Measurements from ENCODE around the gene ZFYVE28. TPM values are rescaled to one million over a fixed set of nuclear protein-coding genes. Genes with fewer than 3 reads are reported as not detected.

ZFYVE28 gene
- total RNA-seq, 3 donors from 2014 or later: 32.4 to 56.4 (median 42.9) TPM

DNA sequence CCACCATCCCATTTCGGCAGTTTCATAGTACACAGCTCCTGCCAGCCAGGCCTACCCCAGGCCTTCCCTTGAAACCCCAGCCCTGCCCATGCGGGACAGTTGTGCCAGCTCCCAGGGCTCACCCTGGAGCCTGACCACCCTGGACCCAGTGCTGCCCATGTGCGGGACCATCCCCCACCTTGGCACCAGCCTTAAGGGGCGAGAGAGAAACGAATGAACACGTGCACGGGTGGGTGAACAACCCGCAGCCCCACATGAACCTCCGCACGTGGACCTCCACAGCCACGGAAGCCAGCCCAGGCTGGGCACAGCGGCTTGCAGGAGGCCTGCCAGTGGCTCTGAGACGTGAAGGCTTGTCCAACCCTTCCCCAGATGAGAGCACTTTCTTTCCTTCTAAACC lies 80.5 kb downstream of the ZFYVE28 start:
- Histone ChIP-seq H3K9me3 (no peaks in the 10 kb centered on the region), H3K4me1 (ENCODE audit: low read depth) (peaks cover 8% of the 10 kb centered on the region), H3K36me3 (ENCODE audit: low read depth) (no peaks in the 10 kb centered on the region), H3K4me3 (no peak overlapping the region)
- ATAC-seq (no peak), DNase-seq (no peak)
- intact Hi-C loops (cut with DNase I, micrococcal nuclease): no loop called here
- no peak for TF ChIP-seq CTCF (IDR thresholded peaks at IDR 0.05)

DNA sequence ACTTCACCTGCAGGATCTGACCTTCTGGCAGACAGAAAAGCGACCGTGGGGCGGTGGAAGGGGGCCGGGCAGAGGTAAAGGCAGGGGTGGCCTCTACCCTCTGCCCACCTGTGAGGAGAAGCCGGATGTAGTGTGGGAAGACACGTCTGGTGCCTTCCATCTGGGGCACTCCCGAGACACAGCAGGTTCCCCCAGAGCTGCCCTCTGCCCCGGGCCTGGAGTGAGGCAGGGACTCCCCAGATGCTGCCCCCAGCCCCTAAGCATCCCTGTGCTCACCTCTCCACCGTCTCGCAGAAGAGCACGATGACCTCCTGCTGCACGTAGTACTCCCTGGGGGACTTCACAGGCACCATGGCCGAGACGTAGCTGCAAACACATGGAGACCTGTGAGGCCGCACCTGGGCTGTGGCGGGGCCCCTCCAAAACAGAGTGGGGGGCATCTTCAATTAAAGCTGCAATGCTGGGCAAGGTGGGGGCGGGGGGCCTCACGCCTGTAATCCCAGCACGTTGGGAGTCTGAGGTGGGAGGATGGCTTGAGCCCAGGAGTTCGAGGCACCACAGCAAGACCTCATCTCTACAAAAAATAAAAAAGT lies 81.2 kb downstream of the ZFYVE28 start:
- no peaks in the 10 kb centered on the region for H3K9me3 ChIP-seq
- no peaks in the 10 kb centered on the region for H3K36me3 ChIP-seq (ENCODE audit: low read depth)
- no peak overlapping the region for H3K4me3 ChIP-seq
- DNase-seq (no peak), ATAC-seq (no peak)
- intact Hi-C loops (cut with DNase I, micrococcal nuclease): no loop called here
- TF ChIP-seq CTCF (IDR thresholded peaks at IDR 0.05): no peak
- peaks cover 8% of the 10 kb centered on the region for H3K4me1 ChIP-seq (ENCODE audit: low read depth)

GRCh38 chr4:2336659-2337058 lies 81.8 kb downstream of the ZFYVE28 start:
- Histone ChIP-seq H3K36me3 (ENCODE audit: low read depth) (no peaks in the 10 kb centered on the region), H3K4me3 (no peak overlapping the region), H3K4me1 (ENCODE audit: low read depth) (peaks cover 8% of the 10 kb centered on the region), H3K9me3 (no peaks in the 10 kb centered on the region)
- intact Hi-C loops (cut with DNase I, micrococcal nuclease): no loop called here
- DNase-seq: no peak
- no peak for ATAC-seq
- TF ChIP-seq CTCF (IDR thresholded peaks at IDR 0.05): no peak

- Histone ChIP-seq H3K4me1 (ENCODE audit: low read depth) (peaks cover 8% of the 10 kb centered on the region), H3K4me3 (no peak overlapping the region), H3K9me3 (no peaks in the 10 kb centered on the region), H3K36me3 (ENCODE audit: low read depth) (no peaks in the 10 kb centered on the region)
- no peak for TF ChIP-seq CTCF (IDR thresholded peaks at IDR 0.05)
- DNase-seq: no peak
- intact Hi-C loops (cut with DNase I, micrococcal nuclease): no loop called here
- no peak for ATAC-seq
Observed at GRCh38 chr4:2335729-2336101, 82.7 kb downstream of the ZFYVE28 start.

DNA sequence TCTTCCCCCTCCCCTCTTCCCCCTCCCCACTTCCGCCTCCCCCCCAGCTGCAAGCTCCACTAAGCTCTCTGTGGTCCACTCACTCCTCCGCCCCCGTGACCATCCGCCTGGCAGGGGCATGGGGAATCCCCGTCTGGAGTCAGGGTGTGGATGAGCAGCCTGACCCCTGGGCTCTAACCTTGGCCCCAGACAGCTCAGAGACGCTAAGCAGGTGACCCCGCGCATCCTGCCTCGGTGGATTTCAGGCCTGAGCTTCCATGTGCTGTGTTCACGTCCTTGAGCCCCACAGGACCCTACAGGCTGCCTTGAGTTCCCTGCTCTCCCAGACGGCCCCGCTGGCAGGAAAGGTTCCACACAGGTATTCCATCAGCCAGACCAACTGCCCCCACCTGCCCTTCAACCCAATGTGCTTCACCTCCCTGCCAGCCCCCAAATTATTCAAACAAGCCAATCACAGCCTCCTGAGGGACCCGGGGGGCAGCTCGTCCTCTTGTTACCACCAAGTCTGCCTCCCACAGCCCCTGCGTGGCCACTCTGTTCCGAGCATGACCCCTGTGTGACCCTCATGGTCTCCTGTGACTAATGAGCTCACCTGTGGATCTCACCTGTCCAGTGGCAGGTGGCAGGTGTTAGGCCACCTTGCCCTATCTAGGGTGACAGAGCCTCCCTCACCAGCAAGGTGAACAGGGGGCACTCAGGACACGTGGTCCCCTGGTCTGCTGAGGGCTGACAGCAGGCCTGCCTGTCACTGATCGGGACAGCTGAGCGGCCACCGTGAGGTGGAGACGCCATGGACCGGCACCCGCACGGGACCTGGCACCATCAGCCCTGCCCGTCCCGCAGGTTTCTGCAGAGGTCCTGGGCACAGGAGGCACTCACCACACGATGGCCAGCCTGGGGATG lies 83.4 kb downstream of the ZFYVE28 start:
- no peak for TF ChIP-seq CTCF (IDR thresholded peaks at IDR 0.05)
- DNase-seq: no peak
- H3K9me3 ChIP-seq: no peaks in the 10 kb centered on the region
- no peaks in the 10 kb centered on the region for H3K36me3 ChIP-seq (ENCODE audit: low read depth)
- no peak overlapping the region for H3K4me3 ChIP-seq
- intact Hi-C loops (cut with DNase I, micrococcal nuclease): no loop called here
- ATAC-seq: no peak
- H3K4me1 ChIP-seq (ENCODE audit: low read depth): peaks cover 8% of the 10 kb centered on the region

All from mucosa of descending colon (tissue), 3 donors.